ENCODE measurements around the gene TMEM151B.
A peak's percentile ranks its signal among the peaks of the same experiment; 100 is the strongest.

TMEM151B gene

GRCh38 chr6:44253307-44254101 is 16.7 kb upstream of the TMEM151B start:
- DNase-seq = no peak

- no peak for DNase-seq
Measured at GRCh38 chr6:44254191-44255104, 15.8 kb upstream of the TMEM151B start.

DNA sequence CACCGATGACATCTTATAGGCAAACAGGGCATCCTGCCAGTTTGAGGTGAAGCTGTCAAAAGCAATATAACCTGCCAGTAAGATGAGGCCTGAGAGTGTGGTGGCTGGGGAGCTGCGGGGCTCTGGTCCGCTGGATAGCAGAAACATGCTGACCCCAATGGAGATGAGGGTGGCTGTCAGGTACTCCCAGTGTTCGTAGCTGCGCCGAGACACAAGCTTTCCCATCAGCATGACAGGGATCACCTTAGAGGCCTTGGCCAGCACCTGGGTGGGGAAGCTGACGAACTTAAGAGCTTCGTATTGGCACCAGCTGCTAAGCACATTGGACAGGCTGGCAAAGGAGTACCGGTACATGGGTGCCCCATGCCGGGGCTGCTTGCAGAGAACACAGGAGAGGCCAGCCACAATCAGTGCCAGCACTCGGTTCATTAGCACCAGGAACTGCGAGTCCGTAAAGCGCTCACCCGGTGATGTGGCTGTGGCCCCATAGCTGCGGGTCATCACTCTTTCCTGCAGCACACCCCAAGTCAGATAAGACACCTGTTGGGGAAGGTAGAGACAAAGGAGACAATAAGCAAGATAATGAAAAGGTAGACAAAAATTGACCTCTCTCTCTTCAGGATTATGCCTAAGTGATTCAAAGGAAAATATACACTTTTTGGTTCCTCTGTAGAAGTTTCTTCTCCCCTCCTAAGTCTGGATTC is 15.0 kb upstream of the TMEM151B start:
- DNase-seq = no peak

- DNase-seq = no peak
Measured at GRCh38 chr6:44255871-44256774, 14.1 kb upstream of the TMEM151B start.

- DNase-seq = no peak
Measured at GRCh38 chr6:44256775-44257024, 13.6 kb upstream of the TMEM151B start.

- peak; percentile 69 for DNase-seq
Measured at GRCh38 chr6:44257025-44257752, 13.1 kb upstream of the TMEM151B start, which contains the start of gene SLC35B2. Gene SLC35B2 (minus strand): TSS chr6:44257528. CDS start chr6:44257410, 118 bp downstream.

DNA sequence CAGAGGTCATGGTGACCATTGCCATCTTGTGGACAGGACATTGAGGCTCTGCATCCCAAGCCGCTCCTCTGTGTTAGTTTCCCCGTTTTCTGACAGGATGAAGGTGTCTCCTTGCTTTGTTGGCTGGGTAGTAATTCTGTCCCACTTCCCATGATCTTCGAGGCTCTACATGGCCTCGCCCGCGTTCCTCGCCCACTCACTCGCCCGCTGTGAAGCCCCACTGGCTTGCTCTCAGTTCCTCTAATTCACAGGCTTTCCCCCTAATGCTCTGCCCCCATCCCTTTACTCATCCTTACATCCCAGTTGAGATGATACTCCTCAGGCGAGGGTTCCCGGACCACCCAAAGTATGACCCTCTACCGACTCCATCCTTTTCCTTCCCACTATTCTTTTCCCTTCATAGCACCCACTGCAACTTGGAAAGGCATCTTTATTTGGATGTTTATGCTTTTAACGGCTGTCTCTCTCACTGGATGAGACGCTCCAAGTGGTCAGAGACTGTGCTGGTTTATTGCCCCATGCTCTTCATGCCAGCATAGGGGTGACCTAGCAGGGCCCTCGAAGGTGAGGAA is 12.4 kb upstream of the TMEM151B start:
- no peak for DNase-seq

DNA sequence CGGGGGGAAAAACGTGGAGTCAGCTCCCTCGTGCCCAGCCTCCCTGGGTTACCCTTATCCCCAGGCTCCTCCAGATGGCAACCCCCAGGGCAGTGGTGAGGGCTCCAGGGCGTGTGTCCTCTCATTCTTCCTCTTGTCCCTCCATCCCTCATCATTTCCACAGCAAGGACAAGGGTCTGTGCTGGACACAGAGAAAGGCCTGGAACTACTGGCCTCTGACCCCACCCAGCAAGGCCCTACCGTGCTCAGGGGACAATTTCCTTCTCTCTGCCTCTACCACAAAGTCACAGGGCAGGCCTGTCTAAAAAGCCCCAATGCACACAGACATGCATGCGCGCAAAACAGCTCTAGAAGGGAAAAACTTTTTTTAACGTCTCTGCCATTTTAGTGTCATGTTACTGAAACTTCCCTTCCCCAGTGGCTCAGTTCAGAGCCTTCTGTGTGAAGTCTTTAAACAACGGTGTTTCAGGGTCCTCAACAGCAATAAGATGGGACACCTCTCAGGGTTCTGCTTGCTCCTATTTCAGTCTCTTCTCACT is 11.9 kb upstream of the TMEM151B start:
- no peak for DNase-seq

DNA sequence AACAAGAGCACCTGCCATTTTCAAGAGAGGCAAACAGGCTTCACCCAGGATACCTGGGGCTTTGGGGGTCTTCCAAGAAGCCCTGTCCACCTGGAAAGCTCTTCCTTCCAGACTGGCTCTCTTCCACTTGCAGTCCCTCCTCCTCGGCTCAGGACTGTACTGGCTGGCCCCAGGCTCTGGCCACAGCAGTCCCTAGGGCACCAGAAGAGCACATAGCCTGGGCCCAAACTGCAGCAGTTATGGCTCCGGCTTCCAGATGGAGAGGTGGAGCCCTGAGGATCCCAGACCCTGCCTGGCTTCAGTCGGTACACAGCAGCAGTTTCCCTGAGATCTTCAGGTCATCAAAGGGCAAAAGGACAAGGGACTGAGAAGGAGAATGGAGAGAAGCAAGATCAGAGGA is 11.3 kb upstream of the TMEM151B start:
- no peak for DNase-seq

DNA sequence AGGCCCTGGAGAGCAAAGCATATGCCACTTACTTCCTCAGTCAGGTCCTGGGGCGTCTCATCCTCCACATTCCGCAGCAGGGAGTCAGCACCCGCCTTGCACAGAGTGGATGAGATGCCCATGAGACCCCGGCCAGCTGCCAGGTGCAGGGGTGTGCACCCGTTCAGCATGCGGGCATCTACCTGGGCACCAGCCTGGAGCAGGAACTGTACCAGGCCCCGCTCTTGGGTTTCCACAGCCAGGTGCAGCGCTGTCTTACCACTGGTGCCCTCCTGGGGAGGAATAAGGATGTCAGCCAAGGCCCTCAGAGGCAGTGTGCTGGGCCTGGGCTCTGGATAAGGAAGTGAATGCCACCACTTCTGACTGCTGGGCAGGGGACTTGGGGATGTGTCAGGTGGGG is 10.2 kb upstream of the TMEM151B start:
- no peak for DNase-seq

GRCh38 chr6:44260451-44261297 is 9.6 kb upstream of the TMEM151B start:
- DNase-seq = no peak

GRCh38 chr6:44261581-44261980 is 8.7 kb upstream of the TMEM151B start:
- DNase-seq = no peak

DNA sequence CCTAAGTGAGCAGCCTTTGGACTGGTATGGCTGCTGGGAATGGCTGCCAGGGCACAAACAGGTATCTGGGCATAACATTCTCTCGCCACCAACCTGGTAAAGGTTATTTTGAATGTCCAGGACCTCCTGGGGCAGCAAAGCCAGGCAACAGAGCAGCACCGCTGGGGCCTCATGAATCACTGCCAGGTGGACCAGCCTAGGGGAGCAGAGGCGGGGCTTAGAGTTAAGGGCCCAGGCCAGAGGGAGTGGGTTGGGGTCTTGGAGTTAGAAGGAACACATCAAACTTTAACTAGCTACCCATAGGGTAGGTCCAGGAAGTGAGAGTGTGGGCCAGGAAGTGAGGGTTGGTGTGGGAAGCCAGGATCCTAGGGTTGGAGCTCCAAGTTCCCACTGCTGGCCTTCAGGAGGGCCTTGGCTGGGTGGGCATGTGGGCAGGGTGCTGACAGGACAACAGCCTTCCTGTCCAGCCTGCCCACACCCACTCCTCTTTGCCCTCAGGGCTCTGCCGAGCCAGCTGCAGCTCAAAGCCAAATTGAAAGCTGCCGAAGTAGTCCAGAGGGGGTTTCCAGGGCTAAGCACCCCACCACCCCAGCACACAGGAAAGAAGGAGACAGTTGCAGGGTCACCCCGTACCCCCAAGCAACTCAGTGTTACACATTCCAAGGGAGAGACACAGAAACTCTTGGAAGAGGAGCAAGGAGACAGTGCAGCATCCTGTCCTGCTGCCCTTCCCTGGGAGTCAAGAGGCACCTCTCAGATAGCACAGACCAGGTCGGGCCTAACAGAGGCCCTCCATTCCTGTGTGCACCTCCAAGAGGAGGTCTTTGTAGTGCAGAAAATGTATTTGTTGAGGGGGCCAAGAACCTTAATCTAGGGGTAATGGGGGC is 7.5 kb upstream of the TMEM151B start:
- DNase-seq = no peak

GRCh38 chr6:44263354-44264100 is 6.7 kb upstream of the TMEM151B start:
- DNase-seq = no peak

- DNase-seq = no peak
Measured at GRCh38 chr6:44264154-44265006, 5.9 kb upstream of the TMEM151B start.

DNA sequence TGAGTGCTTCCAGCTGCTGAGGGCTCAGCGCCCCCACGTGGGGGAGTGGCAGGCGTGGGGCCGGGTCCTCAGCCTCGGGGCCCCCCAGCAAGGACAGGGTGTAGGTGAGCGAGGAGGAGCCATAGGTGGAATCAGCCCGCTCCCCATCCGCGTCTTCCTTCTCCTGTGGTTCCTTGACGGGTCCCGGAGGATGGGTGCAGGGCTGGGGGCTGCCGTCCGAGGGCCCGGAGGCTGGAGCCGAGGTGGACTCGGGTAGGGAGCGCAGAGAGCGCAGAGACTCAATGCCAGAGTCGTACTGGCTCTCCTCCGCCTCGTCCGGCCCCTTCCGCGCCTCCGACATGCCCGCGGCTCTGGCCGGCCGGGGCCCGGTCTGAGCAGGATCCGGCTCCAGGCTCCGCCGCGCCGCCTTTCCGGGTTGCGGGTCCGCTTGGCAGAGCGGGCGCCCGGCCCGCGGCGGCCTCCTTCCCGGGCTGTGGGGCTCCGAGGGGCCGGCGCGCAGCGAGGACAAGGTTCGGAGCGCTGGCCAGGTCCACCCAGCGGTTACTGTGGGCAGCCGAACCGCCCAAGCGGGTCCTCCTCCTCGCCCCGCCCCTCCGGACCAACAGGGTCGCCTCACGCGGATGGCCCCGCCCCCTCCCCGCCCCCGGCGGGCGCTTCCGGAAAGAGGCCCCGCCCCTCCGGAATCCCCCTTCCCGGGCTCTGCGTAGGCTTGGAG is 5.1 kb upstream of the TMEM151B start, which contains the start of gene NFKBIE:
NFKBIE (minus strand) TSS at position 545 of the 715 bp plus-strand sequence; CDS start at position 340, 205 bp downstream.
- peak; percentile 76 for DNase-seq
